SK-N-SH (cell line): ENCODE data around the gene CCDC141. TPM values are rescaled to one million over a fixed set of nuclear protein-coding genes. Genes with fewer than 3 reads are reported as not detected.
"Not testable (repeated sequence)": the region's sequence is repeated elsewhere in the genome, so short reads cannot be mapped to it uniquely, and the experiment has no call there.

Experiments
- CTCF ChIA-PET: fragments of 300-600, 350-600 bp; formaldehyde crosslinking; extraction: SDS; loops from one replicate; lab custom pipeline; 2021; lab: Yijun Ruan, JAX
- POLR2A ChIA-PET: fragments of 350-600 bp; sonication (Branson Sonifier 250); formaldehyde crosslinking; extraction: SDS; loops from one replicate; lab custom pipeline; 2020; ENCODE audit warnings: antibody characterized with exemption, inconsistent platforms; lab: Yijun Ruan, JAX
- DNase-seq: peaks from one replicate; pipeline ENCODE4 v3.0.0; 2012
- H2AFZ ChIP-seq: fragments of 200-600 bp; sonication (generic); 2 replicates; pipeline ENCODE4 v1.8.1; 2016; ENCODE audit warnings: antibody characterized with exemption, mild to moderate bottlenecking, low read depth
- H3F3A ChIP-seq: fragments of 200-600 bp; sonication (generic); replicated peaks from 2 replicates; pipeline ENCODE3; 2016; ENCODE audit warnings: antibody characterized with exemption, mild to moderate bottlenecking; ENCODE audit not compliant: insufficient read depth
- H3K27ac ChIP-seq, 2 experiments: fragments of 200-500 bp in 1 of 2; fragments of 200-600 bp in 1 of 2; sonication (Bioruptor generic) in 1 of 2; sonication (generic), shearing (Covaris generic) in 1 of 2; 2 replicates each; pipeline versions ENCODE4 v1.5.1 to v1.6.1; 2014 to 2016; ENCODE audit warnings: low read depth in 2 of 2, inconsistent platforms in 1 of 2, low read length in 1 of 2, mild to moderate bottlenecking in 1 of 2, mixed read lengths in 1 of 2
- H3K27me3 ChIP-seq: fragments of 200-600 bp; sonication (generic), shearing (Covaris generic); 2 replicates; pipeline ENCODE4 v1.6.1; 2016; ENCODE audit warnings: mixed run types; ENCODE audit not compliant: insufficient read depth
- H3K36me3 ChIP-seq, 2 experiments: fragments of 200-500 bp in 1 of 2; fragments of 200-600 bp in 1 of 2; sonication (Bioruptor generic) in 1 of 2; sonication (generic) in 1 of 2; replicated peaks in 1 of 2; 2 replicates each; pipeline versions ENCODE3 to v1.5.1; 2014 to 2016; ENCODE audit warnings: low read length in 1 of 2, mild to moderate bottlenecking in 1 of 2; ENCODE audit not compliant: insufficient read depth in 2 of 2, control insufficient read depth in 1 of 2
- H3K4me1 ChIP-seq, 2 experiments: fragments of 200-500 bp in 1 of 2; fragments of 200-600 bp in 1 of 2; sonication (Bioruptor generic) in 1 of 2; sonication (generic), shearing (Covaris generic) in 1 of 2; 2 replicates each; pipeline versions ENCODE4 v1.5.1 to v1.6.1; 2014 to 2016; ENCODE audit warnings: low read depth in 1 of 2, low read length in 1 of 2, mixed run types in 1 of 2; ENCODE audit not compliant: insufficient read depth in 2 of 2, control insufficient read depth in 1 of 2
- H3K4me2 ChIP-seq: fragments of 200-600 bp; sonication (generic), shearing (Covaris generic); 2 replicates; pipeline ENCODE4 v1.6.1; 2017; ENCODE audit warnings: mixed run types
- H3K4me3 ChIP-seq, 2 experiments: fragments of 200-500 bp in 1 of 2; fragments of 200-600 bp in 1 of 2; sonication (Bioruptor generic) in 1 of 2; sonication (generic), shearing (Covaris generic) in 1 of 2; 2 replicates each; pipeline versions ENCODE4 v1.5.1 to v1.8.1; 2014 to 2016; ENCODE audit warnings: low read depth in 2 of 2, inconsistent platforms in 1 of 2, low read length in 1 of 2, mild to moderate bottlenecking in 1 of 2, mixed read lengths in 1 of 2, moderate library complexity in 1 of 2
- H3K79me2 ChIP-seq: fragments of 200-600 bp; sonication (generic); 2 replicates; pipeline ENCODE4 v1.8.1; 2017; ENCODE audit warnings: mild to moderate bottlenecking; ENCODE audit not compliant: insufficient read depth
- H3K9ac ChIP-seq: fragments of 200-600 bp; sonication (generic); 2 replicates; pipeline ENCODE4 v1.6.1; 2017; ENCODE audit warnings: mixed run types
- H3K9me2 ChIP-seq: fragments of 200-600 bp; sonication (generic); 2 replicates; pipeline ENCODE4 v1.6.1; 2017; ENCODE audit warnings: mixed run types
- H3K9me3 ChIP-seq: fragments of 200-600 bp; sonication (generic); 2 replicates; pipeline ENCODE4 v1.6.1; 2017; ENCODE audit warnings: mixed run types, mild to moderate bottlenecking, moderate library complexity
- H4K20me1 ChIP-seq: fragments of 200-600 bp; sonication (generic); 2 replicates; pipeline ENCODE4 v1.6.1; 2017; ENCODE audit warnings: mild to moderate bottlenecking, mixed run types; ENCODE audit not compliant: insufficient read depth
- CTCF ChIP-seq: fragments of 200-600 bp; sonication (generic); IDR thresholded peaks from 2 replicates; pipeline ENCODE4 v1.6.1; 2017; ENCODE audit warnings: antibody characterized with exemption, mild to moderate bottlenecking, moderate library complexity
- EP300 ChIP-seq, 2 experiments: IDR thresholded peaks; 2 replicates each; pipeline versions ENCODE4 v1.4.0 to v1.6.1; 2012; ENCODE audit warnings: borderline replicate concordance in 1 of 2, low read depth in 1 of 2, low read length in 1 of 2
- EZH2phosphoT487 ChIP-seq: fragments of 200-600 bp; sonication (generic); IDR thresholded peaks from 2 replicates; pipeline ENCODE4 v1.6.1; 2017; ENCODE audit warnings: low read depth, mixed run types, mild to moderate bottlenecking, antibody characterized with exemption, moderate library complexity, borderline replicate concordance
- RAD21 ChIP-seq: IDR thresholded peaks from 2 replicates; pipeline ENCODE4 v1.6.1; 2012; ENCODE audit warnings: mild to moderate bottlenecking, low read length
- SMC3 ChIP-seq: IDR thresholded peaks from 2 replicates; pipeline ENCODE4 v1.6.1; 2012; ENCODE audit warnings: low read depth, low read length, improper control_type of control experiment
- TCF12 ChIP-seq: IDR thresholded peaks from 2 replicates; pipeline ENCODE4 v1.4.0; 2012
- WGBS: methylation state at CpG from one replicate; pipeline ENCODE4 v1.1.6; 2017; ENCODE audit warnings: low lambda C conversion rate; 5-methylcytosine and 5-hydroxymethylcytosine counted together
- polyA plus RNA-seq, 3 experiments: library from polyadenylated mRNA; depleted of rRNA; stranded (reverse); fragments of >200 nt; gene quantifications; 2 replicates each; pipeline ENCODE4 v1.2.3, GENCODE V29; 2012
- TF ChIP-seq, protein P1 (sequence below): IDR thresholded peaks from 2 replicates; pipeline ENCODE4 v1.6.1; 2012; ENCODE audit warnings: mild to moderate bottlenecking, low read depth, low read length, moderate library complexity
- TF ChIP-seq, protein P2 (sequence below): IDR thresholded peaks from 2 replicates; pipeline ENCODE4; 2012

The CCDC141 gene
- polyA plus RNA-seq, 1 of the 3 experiments (the other 2 are of a cell fraction) = 0.02 TPM

DNA sequence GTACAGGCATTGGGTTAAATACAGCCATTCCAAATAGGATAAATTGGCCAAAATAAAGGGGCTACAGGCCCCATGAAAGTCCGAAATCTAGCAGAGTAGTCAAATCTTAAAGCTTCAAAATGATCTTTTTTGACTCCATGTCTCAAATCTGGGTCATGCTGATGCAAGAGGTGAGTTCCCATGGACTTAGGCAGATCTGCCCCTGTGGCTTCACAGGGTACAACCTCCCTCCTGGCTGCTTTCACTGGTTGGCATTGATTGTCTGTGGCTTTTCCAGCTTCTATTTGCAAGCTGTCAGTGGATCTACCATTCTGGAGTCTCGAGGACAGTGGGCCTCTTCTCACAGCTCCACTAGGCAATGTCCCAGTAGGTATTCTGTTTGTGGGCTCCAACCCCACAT is 56.1 kb downstream of the CCDC141 start (continued):
- TF ChIP-seq, protein P1, sequence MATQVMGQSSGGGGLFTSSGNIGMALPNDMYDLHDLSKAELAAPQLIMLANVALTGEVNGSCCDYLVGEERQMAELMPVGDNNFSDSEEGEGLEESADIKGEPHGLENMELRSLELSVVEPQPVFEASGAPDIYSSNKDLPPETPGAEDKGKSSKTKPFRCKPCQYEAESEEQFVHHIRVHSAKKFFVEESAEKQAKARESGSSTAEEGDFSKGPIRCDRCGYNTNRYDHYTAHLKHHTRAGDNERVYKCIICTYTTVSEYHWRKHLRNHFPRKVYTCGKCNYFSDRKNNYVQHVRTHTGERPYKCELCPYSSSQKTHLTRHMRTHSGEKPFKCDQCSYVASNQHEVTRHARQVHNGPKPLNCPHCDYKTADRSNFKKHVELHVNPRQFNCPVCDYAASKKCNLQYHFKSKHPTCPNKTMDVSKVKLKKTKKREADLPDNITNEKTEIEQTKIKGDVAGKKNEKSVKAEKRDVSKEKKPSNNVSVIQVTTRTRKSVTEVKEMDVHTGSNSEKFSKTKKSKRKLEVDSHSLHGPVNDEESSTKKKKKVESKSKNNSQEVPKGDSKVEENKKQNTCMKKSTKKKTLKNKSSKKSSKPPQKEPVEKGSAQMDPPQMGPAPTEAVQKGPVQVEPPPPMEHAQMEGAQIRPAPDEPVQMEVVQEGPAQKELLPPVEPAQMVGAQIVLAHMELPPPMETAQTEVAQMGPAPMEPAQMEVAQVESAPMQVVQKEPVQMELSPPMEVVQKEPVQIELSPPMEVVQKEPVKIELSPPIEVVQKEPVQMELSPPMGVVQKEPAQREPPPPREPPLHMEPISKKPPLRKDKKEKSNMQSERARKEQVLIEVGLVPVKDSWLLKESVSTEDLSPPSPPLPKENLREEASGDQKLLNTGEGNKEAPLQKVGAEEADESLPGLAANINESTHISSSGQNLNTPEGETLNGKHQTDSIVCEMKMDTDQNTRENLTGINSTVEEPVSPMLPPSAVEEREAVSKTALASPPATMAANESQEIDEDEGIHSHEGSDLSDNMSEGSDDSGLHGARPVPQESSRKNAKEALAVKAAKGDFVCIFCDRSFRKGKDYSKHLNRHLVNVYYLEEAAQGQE = no peak
- no peak for TF ChIP-seq TCF12
- no peak for TF ChIP-seq EZH2phosphoT487
- TF ChIP-seq, protein P2, sequence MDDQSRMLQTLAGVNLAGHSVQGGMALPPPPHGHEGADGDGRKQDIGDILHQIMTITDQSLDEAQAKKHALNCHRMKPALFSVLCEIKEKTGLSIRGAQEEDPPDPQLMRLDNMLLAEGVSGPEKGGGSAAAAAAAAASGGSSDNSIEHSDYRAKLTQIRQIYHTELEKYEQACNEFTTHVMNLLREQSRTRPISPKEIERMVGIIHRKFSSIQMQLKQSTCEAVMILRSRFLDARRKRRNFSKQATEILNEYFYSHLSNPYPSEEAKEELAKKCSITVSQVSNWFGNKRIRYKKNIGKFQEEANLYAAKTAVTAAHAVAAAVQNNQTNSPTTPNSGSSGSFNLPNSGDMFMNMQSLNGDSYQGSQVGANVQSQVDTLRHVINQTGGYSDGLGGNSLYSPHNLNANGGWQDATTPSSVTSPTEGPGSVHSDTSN = no peak
- TF ChIP-seq EP300 (IDR thresholded peaks at IDR 0.05; ENCODE audit: borderline replicate concordance in 1 of 2, low read depth in 1 of 2, low read length in 1 of 2) = no peak

GRCh38 chr2:178992719-178993118 is 57.2 kb downstream of the CCDC141 start:
- TF ChIP-seq CTCF (peak; percentile 35), RAD21 (peak; percentile 35; the same call in 1 of the 2 replicates), SMC3 (peak; percentile 32; the same call in 1 of the 2 replicates)
- POLR2A ChIA-PET, H3K79me2 ChIP-seq, H3K9me3 ChIP-seq, H3F3A ChIP-seq, H3K4me1 ChIP-seq, H2AFZ ChIP-seq, DNase-seq, H3K27me3 ChIP-seq, H3K36me3 ChIP-seq, H4K20me1 ChIP-seq, H3K9me2 ChIP-seq, H3K4me2 ChIP-seq, H3K27ac ChIP-seq, H3K4me3 ChIP-seq, H3K9ac ChIP-seq: not testable (repeated sequence)
- 50% methylated on average over 3 of the region's 3 CpGs for WGBS
- CTCF ChIA-PET = interaction anchor here (0.6 to 1.7 kb wide), 7 partner anchors 10 to 291 kb away, joined by 3 to 4 read pairs (median 3); no protein-coding TSS in a partner anchor
